Liver (tissue), 9 donors: ENCODE data around the gene LMCD1. TPM values are rescaled to one million over a fixed set of nuclear protein-coding genes. Genes with fewer than 3 reads are reported as not detected.
A peak's percentile ranks its signal among the peaks of the same experiment; 100 is the strongest.

Experiments used
- DNase-seq: peaks from one replicate; pipeline ENCODE4 v3.0.0-alpha.2; 2017; ENCODE audit warnings: low spot score
- H3K27ac ChIP-seq, 2 donors: one replicate each; pipeline ENCODE4 v1.7.0; 2013; ENCODE audit warnings: inconsistent platforms in 2 of 2, low read length in 2 of 2, control low read depth in 1 of 2, low read depth in 1 of 2, mild to moderate bottlenecking in 1 of 2
- H3K27me3 ChIP-seq, 4 donors: one replicate each; pipeline versions ENCODE4 v1.6.1 to v1.7.0; 2013; ENCODE audit warnings: low read length in 3 of 4, inconsistent platforms in 1 of 4, mild to moderate bottlenecking in 1 of 4, moderate library complexity in 1 of 4; ENCODE audit not compliant: control insufficient read depth in 4 of 4, insufficient read depth in 4 of 4
- H3K36me3 ChIP-seq, 4 donors: one replicate each; pipeline versions ENCODE4 v1.6.1 to v1.7.0; 2013; ENCODE audit warnings: low read length in 3 of 4, mild to moderate bottlenecking in 3 of 4, low read depth in 1 of 4, moderate library complexity in 1 of 4; ENCODE audit not compliant: control insufficient read depth in 4 of 4, insufficient read depth in 3 of 4
- H3K4me1 ChIP-seq, 4 donors: one replicate each; pipeline versions ENCODE4 v1.6.1 to v1.7.0; 2013; ENCODE audit warnings: low read length in 3 of 4, mild to moderate bottlenecking in 3 of 4, moderate library complexity in 1 of 4; ENCODE audit not compliant: control insufficient read depth in 4 of 4, insufficient read depth in 4 of 4
- H3K4me3 ChIP-seq, 3 donors: one replicate each; pipeline versions ENCODE4 v1.6.1 to v1.7.0; 2013; ENCODE audit warnings: low read length in 3 of 3, control low read depth in 1 of 3, low read depth in 1 of 3, mild to moderate bottlenecking in 1 of 3
- H3K9ac ChIP-seq, 2 donors: one replicate each; pipeline ENCODE4 v1.7.0; 2013; ENCODE audit warnings: low read length in 2 of 2, mild to moderate bottlenecking in 2 of 2, moderate library complexity in 2 of 2, control low read depth in 1 of 2, low read depth in 1 of 2
- H3K9me3 ChIP-seq, 4 donors: one replicate each; pipeline versions ENCODE4 v1.6.1 to v1.7.0; 2013; ENCODE audit warnings: low read length in 3 of 4; ENCODE audit not compliant: control insufficient read depth in 4 of 4
- ATF3 ChIP-seq: IDR thresholded peaks from 2 replicates; pipeline ENCODE4 v1.6.1; 2016; ENCODE audit warnings: antibody characterized with exemption
- CTCF ChIP-seq: fragments of 150-350 bp; IDR thresholded peaks from 2 replicates; pipeline ENCODE4 v1.5.1; 2017; ENCODE audit warnings: improper control_type of control experiment, low read depth, low read length; ENCODE audit not compliant: missing input control
- EGR1 ChIP-seq, 2 donors: IDR thresholded peaks; 2 replicates each; pipeline ENCODE4 v1.6.1; 2016 to 2018; ENCODE audit warnings: antibody characterized with exemption in 2 of 2, low read depth in 2 of 2
- FOXA1 ChIP-seq: IDR thresholded peaks from 2 replicates; pipeline ENCODE4 v1.6.1; 2016; ENCODE audit warnings: antibody characterized with exemption
- FOXA2 ChIP-seq: IDR thresholded peaks from 2 replicates; pipeline ENCODE4 v1.6.1; 2016; ENCODE audit warnings: antibody characterized with exemption
- GABPA ChIP-seq, 2 donors: IDR thresholded peaks in 1 of 2; conservative IDR thresholded peaks in 1 of 2; 2 replicates each; pipeline ENCODE4 v1.6.1; 2016; ENCODE audit warnings: antibody characterized with exemption in 2 of 2, mild to moderate bottlenecking in 1 of 2, moderate library complexity in 1 of 2
- HNF4A ChIP-seq, 2 donors: conservative IDR thresholded peaks; 2 replicates each; pipeline ENCODE4 v1.6.1; 2016; ENCODE audit warnings: antibody characterized with exemption in 2 of 2, mild to moderate bottlenecking in 2 of 2
- HNF4G ChIP-seq: IDR thresholded peaks from 2 replicates; pipeline ENCODE4 v1.6.1; 2016; ENCODE audit warnings: antibody characterized with exemption
- JUND ChIP-seq, 2 donors: IDR thresholded peaks; 2 replicates each; pipeline ENCODE4 v1.6.1; 2016; ENCODE audit warnings: antibody characterized with exemption in 2 of 2
- MAX ChIP-seq: IDR thresholded peaks from 2 replicates; pipeline ENCODE4 v1.6.1; 2016; ENCODE audit warnings: antibody characterized with exemption
- NR2F2 ChIP-seq: IDR thresholded peaks from 2 replicates; pipeline ENCODE4 v1.6.1; 2016; ENCODE audit warnings: antibody characterized with exemption
- RAD21 ChIP-seq, 2 donors: IDR thresholded peaks; 2 replicates each; pipeline ENCODE4 v1.6.1; 2016; ENCODE audit warnings: antibody characterized with exemption in 2 of 2, mild to moderate bottlenecking in 2 of 2
- RXRA ChIP-seq, 2 donors: IDR thresholded peaks; 2 replicates each; pipeline ENCODE4 v1.6.1; 2017 to 2018; ENCODE audit warnings: antibody characterized with exemption in 2 of 2, mild to moderate bottlenecking in 1 of 2
- SP1 ChIP-seq: IDR thresholded peaks from 2 replicates; pipeline ENCODE4 v1.6.1; 2018; ENCODE audit warnings: antibody characterized with exemption, mild to moderate bottlenecking
- TAF1 ChIP-seq: conservative IDR thresholded peaks from 2 replicates; pipeline ENCODE4 v1.6.1; 2016; ENCODE audit warnings: antibody characterized with exemption, mild to moderate bottlenecking
- YY1 ChIP-seq: IDR thresholded peaks from 2 replicates; pipeline ENCODE4 v1.6.1; 2016; ENCODE audit warnings: antibody characterized with exemption, mild to moderate bottlenecking
- ZBTB33 ChIP-seq: IDR thresholded peaks from 2 replicates; pipeline ENCODE4 v1.6.1; 2016; ENCODE audit warnings: antibody characterized with exemption
- WGBS: extraction: QIAGEN DNeasy Blood & Tissue Kit; methylation state at CpG from one replicate; pipeline ENCODE4 v1.1.7; 2013; 5-methylcytosine and 5-hydroxymethylcytosine counted together
- polyA plus RNA-seq, 2 donors: library from polyadenylated mRNA; stranded (reverse) in 1 of 2; unstranded in 1 of 2; fragments of 200-250 nt in 1 of 2; fragments of >200 nt in 1 of 2; fragmentation: Nextera tagmentation in 1 of 2; extraction: Ambion mirVana in 1 of 2; gene quantifications; one replicate each; pipeline versions ENCODE4 v1.2.1 to v1.2.3, GENCODE V29; 2013 to 2015
- total RNA-seq, 2 donors: library from RNA; depleted of rRNA; stranded (reverse); fragments of >200 nt; gene quantifications; one replicate each; pipeline ENCODE4 v1.2.3, GENCODE V29; 2014
- donor health status: healthy.
- donor health status: healthy.
- donor health status: healthy.
- donor health status: healthy.
- donor health status: healthy.

Gene LMCD1
- total and polyA plus RNA-seq, 4 donors: 3.1 to 8.3 (median 6.0) TPM

GRCh38 chr3:8539419-8539818 is 37.8 kb downstream of the LMCD1 start:
- Histone ChIP-seq H3K9me3 (no peaks in the 10 kb centered on the region), H3K36me3 (no peaks in the 10 kb centered on the region), H3K27ac (no peak overlapping the region)

GRCh38 chr3:8540456-8540855 is 38.8 kb downstream of the LMCD1 start:
- Histone ChIP-seq H3K9me3 (no peaks in the 10 kb centered on the region), H3K4me3 (no peak overlapping the region), H3K27ac (no peak overlapping the region), H3K4me1 (no peaks in the 10 kb centered on the region), H3K36me3 (no peaks in the 10 kb centered on the region), H3K9ac (no peak overlapping the region), H3K27me3 (no peaks in the 10 kb centered on the region)
- TF ChIP-seq YY1 (no peak), NR2F2 (peak; percentile 36)
- WGBS: 86% methylated on average over 6 of the region's 6 CpGs
- no peak for DNase-seq

More at GRCh38 chr3:8539419-8539818, 37.8 kb downstream of the LMCD1 start:
- WGBS: 91% methylated on average over 7 of the region's 7 CpGs
- H3K4me3 ChIP-seq: no peak overlapping the region
- no peaks in the 10 kb centered on the region for H3K27me3 ChIP-seq
- H3K9ac ChIP-seq: no peak overlapping the region
- TF ChIP-seq NR2F2 (no peak), HNF4A (conservative IDR thresholded peaks at IDR 0.05) (no peak), EGR1 (IDR thresholded peaks at IDR 0.05; ENCODE audit: low read depth in 2 of 2) (no peak), FOXA2 (no peak), SP1 (no peak), YY1 (no peak), ATF3 (no peak), FOXA1 (no peak), HNF4G (no peak), TAF1 (no peak), GABPA (IDR thresholded peaks at IDR 0.05 in 1 of 2, conservative IDR thresholded peaks at IDR 0.05 in 1 of 2) (no peak), RAD21 (IDR thresholded peaks at IDR 0.05) (no peak), JUND (IDR thresholded peaks at IDR 0.05) (no peak), ZBTB33 (no peak), MAX (no peak)
- no peak for DNase-seq
- H3K4me1 ChIP-seq: no peaks in the 10 kb centered on the region

GRCh38 chr3:8541486-8541885 is 39.9 kb downstream of the LMCD1 start:
- Histone ChIP-seq H3K4me1 (no peaks in the 10 kb centered on the region), H3K36me3 (no peaks in the 10 kb centered on the region), H3K27ac (no peak overlapping the region), H3K9me3 (no peaks in the 10 kb centered on the region), H3K4me3 (no peak overlapping the region), H3K27me3 (no peaks in the 10 kb centered on the region), H3K9ac (no peak overlapping the region)
- no peak for DNase-seq
- 94% methylated on average over 9 of the region's 9 CpGs for WGBS
- TF ChIP-seq CTCF (no peak), HNF4G (no peak), RXRA (IDR thresholded peaks at IDR 0.05) (no peak), EGR1 (IDR thresholded peaks at IDR 0.05; ENCODE audit: low read depth in 2 of 2) (no peak), RAD21 (IDR thresholded peaks at IDR 0.05) (no peak)
